SK-N-SH (cell line): Measurements from ENCODE around the gene MAPKAP1. TPM values are rescaled to one million over a fixed set of nuclear protein-coding genes. Genes with fewer than 3 reads are reported as not detected.

Source experiments
- CTCF ChIA-PET: fragments of 300-600, 350-600 bp; formaldehyde crosslinking; extraction: SDS; loops from one replicate; lab custom pipeline; 2021; lab: Yijun Ruan, JAX
- POLR2A ChIA-PET: fragments of 350-600 bp; sonication (Branson Sonifier 250); formaldehyde crosslinking; extraction: SDS; loops from one replicate; lab custom pipeline; 2020; ENCODE audit warnings: antibody characterized with exemption, inconsistent platforms; lab: Yijun Ruan, JAX
- DNase-seq: peaks from one replicate; pipeline ENCODE4 v3.0.0; 2012
- H2AFZ ChIP-seq: fragments of 200-600 bp; sonication (generic); 2 replicates; pipeline ENCODE4 v1.8.1; 2016; ENCODE audit warnings: antibody characterized with exemption, mild to moderate bottlenecking, low read depth
- H3F3A ChIP-seq: fragments of 200-600 bp; sonication (generic); replicated peaks from 2 replicates; pipeline ENCODE3; 2016; ENCODE audit warnings: antibody characterized with exemption, mild to moderate bottlenecking; ENCODE audit not compliant: insufficient read depth
- H3K27ac ChIP-seq, 2 experiments: fragments of 200-500 bp in 1 of 2; fragments of 200-600 bp in 1 of 2; sonication (Bioruptor generic) in 1 of 2; sonication (generic), shearing (Covaris generic) in 1 of 2; 2 replicates each; pipeline versions ENCODE4 v1.5.1 to v1.6.1; 2014 to 2016; ENCODE audit warnings: low read depth in 2 of 2, inconsistent platforms in 1 of 2, low read length in 1 of 2, mild to moderate bottlenecking in 1 of 2, mixed read lengths in 1 of 2
- H3K27me3 ChIP-seq: fragments of 200-600 bp; sonication (generic), shearing (Covaris generic); 2 replicates; pipeline ENCODE4 v1.6.1; 2016; ENCODE audit warnings: mixed run types; ENCODE audit not compliant: insufficient read depth
- H3K36me3 ChIP-seq, 2 experiments: fragments of 200-500 bp in 1 of 2; fragments of 200-600 bp in 1 of 2; sonication (Bioruptor generic) in 1 of 2; sonication (generic) in 1 of 2; replicated peaks in 1 of 2; 2 replicates each; pipeline versions ENCODE3 to v1.5.1; 2014 to 2016; ENCODE audit warnings: low read length in 1 of 2, mild to moderate bottlenecking in 1 of 2; ENCODE audit not compliant: insufficient read depth in 2 of 2, control insufficient read depth in 1 of 2
- H3K4me1 ChIP-seq, 2 experiments: fragments of 200-500 bp in 1 of 2; fragments of 200-600 bp in 1 of 2; sonication (Bioruptor generic) in 1 of 2; sonication (generic), shearing (Covaris generic) in 1 of 2; 2 replicates each; pipeline versions ENCODE4 v1.5.1 to v1.6.1; 2014 to 2016; ENCODE audit warnings: low read depth in 1 of 2, low read length in 1 of 2, mixed run types in 1 of 2; ENCODE audit not compliant: insufficient read depth in 2 of 2, control insufficient read depth in 1 of 2
- H3K4me2 ChIP-seq: fragments of 200-600 bp; sonication (generic), shearing (Covaris generic); 2 replicates; pipeline ENCODE4 v1.6.1; 2017; ENCODE audit warnings: mixed run types
- H3K4me3 ChIP-seq, 2 experiments: fragments of 200-500 bp in 1 of 2; fragments of 200-600 bp in 1 of 2; sonication (Bioruptor generic) in 1 of 2; sonication (generic), shearing (Covaris generic) in 1 of 2; 2 replicates each; pipeline versions ENCODE4 v1.5.1 to v1.8.1; 2014 to 2016; ENCODE audit warnings: low read depth in 2 of 2, inconsistent platforms in 1 of 2, low read length in 1 of 2, mild to moderate bottlenecking in 1 of 2, mixed read lengths in 1 of 2, moderate library complexity in 1 of 2
- H3K79me2 ChIP-seq: fragments of 200-600 bp; sonication (generic); 2 replicates; pipeline ENCODE4 v1.8.1; 2017; ENCODE audit warnings: mild to moderate bottlenecking; ENCODE audit not compliant: insufficient read depth
- H3K9ac ChIP-seq: fragments of 200-600 bp; sonication (generic); 2 replicates; pipeline ENCODE4 v1.6.1; 2017; ENCODE audit warnings: mixed run types
- H3K9me2 ChIP-seq: fragments of 200-600 bp; sonication (generic); 2 replicates; pipeline ENCODE4 v1.6.1; 2017; ENCODE audit warnings: mixed run types
- H3K9me3 ChIP-seq: fragments of 200-600 bp; sonication (generic); 2 replicates; pipeline ENCODE4 v1.6.1; 2017; ENCODE audit warnings: mixed run types, mild to moderate bottlenecking, moderate library complexity
- H4K20me1 ChIP-seq: fragments of 200-600 bp; sonication (generic); 2 replicates; pipeline ENCODE4 v1.6.1; 2017; ENCODE audit warnings: mild to moderate bottlenecking, mixed run types; ENCODE audit not compliant: insufficient read depth
- ELF1 ChIP-seq: IDR thresholded peaks from 2 replicates; pipeline ENCODE4 v1.4.0; 2012
- EZH2phosphoT487 ChIP-seq: fragments of 200-600 bp; sonication (generic); IDR thresholded peaks from 2 replicates; pipeline ENCODE4 v1.6.1; 2017; ENCODE audit warnings: low read depth, mixed run types, mild to moderate bottlenecking, antibody characterized with exemption, moderate library complexity, borderline replicate concordance
- FOSL2 ChIP-seq: IDR thresholded peaks from 2 replicates; pipeline ENCODE4 v1.4.0; 2012; ENCODE audit warnings: low read depth, mild to moderate bottlenecking, moderate library complexity, borderline replicate concordance
- FOXM1 ChIP-seq: IDR thresholded peaks from 2 replicates; pipeline ENCODE4 v1.4.0; 2012; ENCODE audit warnings: low read depth, mild to moderate bottlenecking
- GABPA ChIP-seq: IDR thresholded peaks from 2 replicates; pipeline ENCODE4 v1.4.0; 2012; ENCODE audit warnings: low read depth, mild to moderate bottlenecking
- GATA2 ChIP-seq: sonication (generic); formaldehyde crosslinking; IDR thresholded peaks from 2 replicates; pipeline ENCODE4 v1.5.0; 2020; ENCODE audit warnings: mild to moderate bottlenecking, missing genetic modification reagents
- IRF3 ChIP-seq: fragments of 150-350 bp; IDR thresholded peaks from 2 replicates; pipeline ENCODE4 v1.6.1; 2016; ENCODE audit warnings: mild to moderate bottlenecking, low read depth, low read length
- JUND ChIP-seq: IDR thresholded peaks from 2 replicates; pipeline ENCODE4 v1.4.0; 2012
- MAX ChIP-seq: IDR thresholded peaks from 2 replicates; pipeline ENCODE4 v1.4.0; 2012; ENCODE audit warnings: low read depth
- MXI1 ChIP-seq: IDR thresholded peaks from 2 replicates; pipeline ENCODE4 v1.6.1; 2012; ENCODE audit warnings: mild to moderate bottlenecking, low read depth, low read length, improper control_type of control experiment
- NFIC ChIP-seq: IDR thresholded peaks from 2 replicates; pipeline ENCODE4 v1.4.0; 2012; ENCODE audit warnings: borderline replicate concordance
- NRF1 ChIP-seq: IDR thresholded peaks from 2 replicates; pipeline ENCODE4 v1.6.1; 2012; ENCODE audit warnings: low read depth, mild to moderate bottlenecking, low read length
- POLR2AphosphoS5 ChIP-seq: IDR thresholded peaks from 2 replicates; pipeline ENCODE4 v1.6.1; 2012; ENCODE audit warnings: low read depth, low read length
- RCOR1 ChIP-seq: fragments of 150-350 bp; IDR thresholded peaks from 2 replicates; pipeline ENCODE4 v1.6.1; 2017; ENCODE audit warnings: antibody characterized with exemption, low read length
- RXRA ChIP-seq: IDR thresholded peaks from 2 replicates; pipeline ENCODE4 v1.4.0; 2012; ENCODE audit warnings: low read depth, mild to moderate bottlenecking, borderline replicate concordance
- TAF1 ChIP-seq: IDR thresholded peaks from 2 replicates; pipeline ENCODE4 v1.6.1; 2012; ENCODE audit warnings: low read depth, mild to moderate bottlenecking, low read length, moderate library complexity, borderline replicate concordance
- TEAD4 ChIP-seq: IDR thresholded peaks from 2 replicates; pipeline ENCODE4 v1.4.0; 2012; ENCODE audit warnings: mild to moderate bottlenecking, borderline replicate concordance; ENCODE audit not compliant: insufficient read depth
- USF1 ChIP-seq: IDR thresholded peaks from 2 replicates; pipeline ENCODE4 v1.4.0; 2012; ENCODE audit warnings: low read depth, borderline replicate concordance
- YY1 ChIP-seq: IDR thresholded peaks from 2 replicates; pipeline ENCODE4 v1.4.0; 2012; ENCODE audit warnings: low read depth, mild to moderate bottlenecking
- ZBTB33 ChIP-seq: IDR thresholded peaks from 2 replicates; pipeline ENCODE4 v1.4.0; 2012; ENCODE audit warnings: low read depth, borderline replicate concordance
- WGBS: methylation state at CpG from one replicate; pipeline ENCODE4 v1.1.6; 2017; ENCODE audit warnings: low lambda C conversion rate; 5-methylcytosine and 5-hydroxymethylcytosine counted together
- polyA plus RNA-seq, 3 experiments: library from polyadenylated mRNA; depleted of rRNA; stranded (reverse); fragments of >200 nt; gene quantifications; 2 replicates each; pipeline ENCODE4 v1.2.3, GENCODE V29; 2012

The MAPKAP1 gene
- polyA plus RNA-seq, 1 of the 3 experiments (the other 2 are of a cell fraction), result 117 TPM

- TF ChIP-seq YY1 (no peak), RCOR1 (no peak), FOXM1 (no peak)
Observed at GRCh38 chr9:125580701-125581286, 126.2 kb downstream of the MAPKAP1 start (continued).

GRCh38 chr9:125579030-125579932, 127.7 kb downstream of the MAPKAP1 start:
- ChIA-PET CTCF (interaction anchor here (0.8 kb wide), 1 partner anchor 12 kb away, joined by 3 read pairs; no protein-coding TSS in a partner anchor), POLR2A (no interaction called here)
- Histone ChIP-seq H3K36me3 (peaks cover 13 to 26% of the 10 kb centered on the region in 2 experiments), H3K4me3 (no peak overlapping the region), H3K79me2 (peaks cover 24% of the 10 kb centered on the region), H3K27me3 (no peaks in the 10 kb centered on the region), H3K27ac (no peak overlapping the region), H4K20me1 (no peaks in the 10 kb centered on the region), H3K4me1 (no peaks in the 10 kb centered on the region), H3F3A (no peaks in the 10 kb centered on the region), H3K4me2 (no peak overlapping the region), H3K9me3 (no peaks in the 10 kb centered on the region), H3K9ac (no peak overlapping the region), H2AFZ (no peak overlapping the region), H3K9me2 (no peaks in the 10 kb centered on the region)
- WGBS, result 96% methylated on average over 12 of the region's 12 CpGs
- DNase-seq, result no peak
- no peak for TF ChIP-seq RCOR1
- TF ChIP-seq FOSL2, result no peak
- TF ChIP-seq ZBTB33, result no peak
- TF ChIP-seq MXI1, result no peak
- TF ChIP-seq EZH2phosphoT487, result no peak
- no peak for TF ChIP-seq TAF1
- no peak for TF ChIP-seq YY1
- no peak for TF ChIP-seq FOXM1
- no peak for TF ChIP-seq NFIC
- TF ChIP-seq GATA2 (CRISPR knock-in tag), result no peak
- TF ChIP-seq TEAD4, result no peak
- TF ChIP-seq NRF1, result no peak
- TF ChIP-seq ELF1, result no peak
- TF ChIP-seq JUND, result no peak
- no peak for TF ChIP-seq RXRA
- no peak for TF ChIP-seq POLR2AphosphoS5
- TF ChIP-seq GABPA, result no peak
- TF ChIP-seq IRF3, result no peak
- TF ChIP-seq USF1, result no peak
- TF ChIP-seq MAX, result no peak
